HL-60/S4 (cell line): ENCODE measurements around the gene GSTK1.

Experiments
- in situ Hi-C: fragments of 300-500 bp; cut with MboI; formaldehyde crosslinking; loops from 2 replicates; pipeline ENCODE4 v1.14.3; 2022; ENCODE audit warnings: low sequenced_read_pairs

Gene GSTK1

DNA sequence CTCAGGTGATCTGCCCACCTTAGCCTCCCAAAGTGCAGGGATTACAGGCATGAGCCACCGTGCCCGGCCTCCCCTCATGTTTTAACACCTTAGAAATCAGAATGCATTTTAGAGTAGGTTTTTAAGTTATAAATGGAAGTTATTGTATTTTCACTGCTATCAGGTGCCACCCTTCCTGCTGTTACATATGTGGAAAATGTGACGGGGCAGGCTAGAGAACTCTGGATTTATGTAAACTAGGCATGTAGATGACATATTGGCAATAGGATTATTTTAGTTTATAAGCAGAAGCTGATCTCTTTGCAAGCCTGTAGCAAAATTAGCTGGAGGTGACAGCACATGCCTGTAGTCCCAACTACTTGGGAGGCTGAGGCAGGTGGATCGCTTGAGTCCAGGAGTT, 27.1 kb downstream of the GSTK1 start:
- in situ Hi-C loops, result no loop called here

DNA sequence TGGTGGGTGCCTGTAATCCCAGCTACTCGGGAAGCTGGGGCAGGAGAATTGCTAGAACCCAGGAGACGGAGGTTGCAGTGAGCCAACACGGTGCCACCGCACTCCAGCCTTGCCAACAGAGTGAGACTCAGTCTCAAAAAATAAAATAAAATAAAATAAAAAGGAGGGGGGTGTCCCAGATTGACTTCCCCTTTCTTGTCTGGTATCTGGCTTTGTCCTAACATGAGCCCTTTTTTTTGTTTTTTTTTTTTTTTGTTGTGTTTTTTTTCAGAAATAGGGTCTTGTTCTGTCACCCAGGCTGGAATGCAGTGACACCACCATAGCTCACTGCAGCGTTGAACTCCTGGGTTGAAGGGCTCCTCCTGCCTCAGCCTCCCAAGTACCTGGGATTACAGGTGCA, 29.6 kb downstream of the GSTK1 start:
- in situ Hi-C loops, result no loop called here

DNA sequence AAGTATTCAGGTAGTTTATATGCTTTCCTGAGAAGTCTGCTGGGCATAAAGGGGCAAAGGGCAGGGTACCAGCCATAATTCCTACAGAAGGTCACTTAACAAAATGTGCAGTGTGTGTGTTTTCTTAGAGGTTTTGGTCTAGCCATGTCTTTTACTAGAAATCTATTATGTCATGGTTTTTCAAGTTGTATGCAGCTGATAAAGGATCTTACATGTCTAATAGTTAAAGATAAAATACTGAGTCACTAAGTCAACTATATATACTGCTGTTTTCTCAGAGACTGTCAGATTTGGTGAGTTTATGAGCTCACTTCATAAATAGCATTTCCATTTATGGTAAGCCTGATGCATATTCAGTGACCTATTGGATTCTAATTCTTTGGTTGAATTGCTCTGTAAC, 32.6 kb downstream of the GSTK1 start:
- in situ Hi-C loops, result no loop called here

DNA sequence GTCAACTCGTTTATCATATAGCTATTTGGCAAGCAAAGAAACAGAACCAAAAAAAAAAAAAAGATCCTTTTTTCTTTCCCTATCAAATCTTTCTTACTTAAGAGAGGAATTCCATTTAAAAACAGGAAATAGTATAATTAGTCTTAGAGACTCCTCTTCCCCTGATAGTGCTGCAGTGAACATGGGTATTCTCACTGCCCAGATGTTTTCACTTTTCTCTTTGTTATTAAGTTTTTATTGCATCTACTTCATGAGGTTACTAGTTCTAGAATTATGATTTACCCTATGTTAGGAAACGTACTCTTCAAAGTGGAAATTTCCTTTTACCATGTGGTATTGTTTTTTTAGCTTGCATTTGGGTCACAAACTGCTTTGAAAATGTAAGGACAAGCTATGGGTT, 33.4 kb downstream of the GSTK1 start:
- in situ Hi-C loops, result no loop called here

DNA sequence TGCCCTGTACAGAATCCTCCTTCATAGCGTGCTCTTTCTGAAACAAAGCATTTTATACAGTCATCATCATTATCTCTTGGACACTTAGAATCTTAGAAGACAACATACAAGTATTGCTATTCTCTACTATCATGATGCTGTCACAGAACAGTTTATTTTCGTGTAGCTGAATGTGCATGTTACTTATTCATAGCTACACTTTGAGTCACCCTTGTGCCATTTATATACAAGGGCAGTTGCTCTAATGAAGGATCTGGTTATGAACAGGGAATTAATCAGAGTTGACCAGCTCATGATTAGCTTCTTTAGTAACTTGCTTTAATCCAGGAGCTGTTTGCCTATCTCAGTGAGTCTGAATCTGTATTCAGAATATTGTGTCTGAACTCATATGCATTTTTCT, 36.1 kb downstream of the GSTK1 start:
- in situ Hi-C loops, result no loop called here

DNA sequence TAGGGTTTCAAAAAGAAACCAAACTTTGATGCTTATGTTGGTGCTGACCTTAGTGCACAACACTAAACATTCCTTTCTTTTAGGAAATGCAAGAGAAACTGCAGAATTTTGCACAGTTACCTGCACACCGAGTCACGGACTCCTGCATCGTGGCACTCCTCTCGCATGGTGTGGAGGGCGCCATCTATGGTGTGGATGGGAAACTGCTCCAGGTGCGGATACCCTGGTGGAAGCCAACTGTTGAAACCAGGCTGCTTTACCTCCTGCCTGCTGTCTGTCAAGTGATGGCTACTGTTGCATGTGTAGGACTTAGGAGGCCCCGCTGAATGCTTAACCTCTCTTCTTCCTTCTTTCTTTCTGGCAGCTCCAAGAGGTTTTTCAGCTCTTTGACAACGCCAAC, 36.6 kb downstream of the GSTK1 start:
- in situ Hi-C loops, result no loop called here

DNA sequence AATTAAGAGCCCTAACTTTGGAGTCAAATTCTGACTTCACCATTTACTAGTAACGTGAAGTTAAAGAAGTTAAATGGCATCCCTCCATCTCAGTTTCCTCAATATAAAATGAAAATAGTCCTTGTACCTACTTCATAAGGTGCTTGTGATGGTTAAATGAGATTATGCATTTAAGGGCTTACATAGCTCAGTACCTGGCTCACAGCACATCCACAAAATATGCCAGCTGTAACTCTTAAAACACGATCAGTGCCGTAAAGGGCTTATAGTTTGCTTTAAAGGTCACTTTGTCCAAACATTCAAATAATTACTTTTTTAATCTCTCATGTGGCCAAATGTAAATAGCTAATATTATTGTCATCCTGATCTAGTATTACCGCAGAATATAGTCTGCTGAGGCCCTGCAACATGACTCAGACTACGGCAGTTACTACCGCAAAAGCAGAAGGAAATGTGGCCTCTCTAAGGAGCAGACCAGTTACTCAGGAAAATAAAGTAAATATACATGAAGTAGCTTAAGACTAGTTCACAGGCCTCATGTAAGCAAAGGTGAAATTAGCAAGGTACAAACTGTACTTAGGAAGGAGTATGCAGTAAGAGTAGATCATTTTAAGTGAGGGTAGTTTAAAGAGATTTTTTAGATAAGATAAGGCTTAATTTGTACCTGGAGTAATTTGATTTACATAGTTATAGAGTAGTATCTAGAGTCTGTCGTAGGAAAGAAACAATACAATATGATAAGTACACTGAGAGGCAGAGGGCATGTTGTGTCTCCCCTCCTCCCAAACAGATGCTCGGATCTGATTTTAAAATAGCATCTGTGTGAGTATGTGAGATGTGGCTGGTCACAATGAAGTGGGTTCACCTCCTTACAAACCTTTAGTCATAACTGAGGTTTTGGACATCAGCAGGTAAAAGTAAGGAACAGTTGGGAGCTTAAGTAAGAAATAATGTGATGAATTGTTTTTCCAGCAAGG, 38.0 kb downstream of the GSTK1 start:
- in situ Hi-C loops, result no loop called here

DNA sequence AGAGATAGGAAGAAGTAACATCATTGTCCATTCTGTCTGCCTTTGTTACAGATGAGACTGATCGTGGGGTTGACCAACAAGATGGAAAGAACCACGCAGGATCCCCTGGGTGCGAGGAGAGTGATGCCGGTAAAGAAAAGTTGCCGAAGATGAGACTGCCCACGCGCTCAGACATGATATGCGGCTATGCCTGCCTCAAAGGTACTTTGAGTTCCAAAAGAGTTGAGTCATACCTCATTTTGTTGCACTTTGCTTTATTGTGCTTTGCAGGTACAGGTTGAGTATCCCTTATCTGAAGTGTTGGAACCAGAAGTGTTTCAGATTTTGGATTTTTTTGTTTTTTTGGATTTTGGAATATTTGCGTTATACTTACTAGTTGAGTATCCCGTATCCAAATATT, 40.5 kb downstream of the GSTK1 start:
- in situ Hi-C loops, result no loop called here

DNA sequence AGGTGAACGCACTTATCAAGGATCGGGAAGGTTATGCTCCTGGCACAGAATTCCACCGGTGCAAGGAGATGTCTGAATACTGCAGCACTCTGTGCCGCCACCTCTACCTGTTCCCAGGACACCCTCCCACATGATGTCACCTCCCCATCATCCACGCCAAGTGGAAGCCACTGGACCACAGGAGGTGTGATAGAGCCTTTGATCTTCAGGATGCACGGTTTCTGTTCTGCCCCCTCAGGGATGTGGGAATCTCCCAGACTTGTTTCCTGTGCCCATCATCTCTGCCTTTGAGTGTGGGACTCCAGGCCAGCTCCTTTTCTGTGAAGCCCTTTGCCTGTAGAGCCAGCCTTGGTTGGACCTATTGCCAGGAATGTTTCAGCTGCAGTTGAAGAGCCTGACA, 41.7 kb downstream of the GSTK1 start:
- in situ Hi-C loops, result no loop called here

DNA sequence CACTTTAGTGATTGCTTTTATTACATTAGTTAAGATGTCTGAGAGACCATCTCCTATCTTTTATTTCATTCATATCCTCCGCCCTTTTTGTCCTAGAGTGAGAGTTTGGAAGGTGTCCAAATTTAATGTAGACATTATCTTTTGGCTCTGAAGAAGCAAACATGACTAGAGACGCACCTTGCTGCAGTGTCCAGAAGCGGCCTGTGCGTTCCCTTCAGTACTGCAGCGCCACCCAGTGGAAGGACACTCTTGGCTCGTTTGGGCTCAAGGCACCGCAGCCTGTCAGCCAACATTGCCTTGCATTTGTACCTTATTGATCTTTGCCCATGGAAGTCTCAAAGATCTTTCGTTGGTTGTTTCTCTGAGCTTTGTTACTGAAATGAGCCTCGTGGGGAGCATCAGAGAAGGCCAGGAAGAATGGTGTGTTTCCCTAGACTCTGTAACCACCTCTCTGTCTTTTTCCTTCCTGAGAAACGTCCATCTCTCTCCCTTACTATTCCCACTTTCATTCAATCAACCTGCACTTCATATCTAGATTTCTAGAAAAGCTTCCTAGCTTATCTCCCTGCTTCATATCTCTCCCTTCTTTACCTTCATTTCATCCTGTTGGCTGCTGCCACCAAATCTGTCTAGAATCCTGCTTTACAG, 42.3 kb downstream of the GSTK1 start:
- in situ Hi-C loops, result no loop called here

DNA sequence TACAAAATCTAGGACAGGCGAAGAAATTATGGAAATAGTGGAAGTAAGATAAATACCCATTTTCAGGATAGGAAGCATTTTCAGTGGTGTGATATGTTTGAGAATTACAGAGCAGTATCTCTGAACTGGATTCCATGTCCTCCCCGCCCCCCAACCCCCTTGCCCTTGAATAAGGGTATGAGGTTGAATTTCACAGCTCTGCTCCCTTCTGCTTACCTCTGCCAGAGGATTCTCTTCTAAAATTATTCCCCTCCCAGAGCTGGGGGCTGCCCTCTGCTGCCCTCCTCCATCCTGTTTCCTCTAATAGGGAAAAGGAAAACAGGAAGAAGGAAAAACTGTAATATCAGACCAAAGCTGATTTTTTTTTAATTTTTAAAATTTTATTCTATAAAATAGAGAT, 45.4 kb downstream of the GSTK1 start:
- in situ Hi-C loops, result no loop called here

DNA sequence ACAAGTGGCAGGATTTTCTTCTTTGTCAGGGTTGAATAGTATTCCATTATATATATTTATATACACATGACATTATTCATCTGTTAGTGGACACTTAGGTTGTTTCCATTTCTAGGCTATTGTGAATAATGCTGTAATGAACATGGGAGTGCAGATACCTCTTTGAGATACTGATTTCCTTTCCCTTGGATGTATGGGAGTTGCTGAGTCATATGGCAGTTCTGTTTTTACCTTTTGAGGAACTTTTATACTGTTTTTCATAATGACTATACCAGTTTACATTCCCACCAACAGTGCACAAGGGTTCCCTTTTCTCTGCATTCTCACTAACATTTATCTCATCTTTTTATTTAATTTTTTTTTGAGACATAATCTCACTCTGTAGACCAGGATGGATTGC, 50.9 kb downstream of the GSTK1 start:
- in situ Hi-C loops, result no loop called here

DNA sequence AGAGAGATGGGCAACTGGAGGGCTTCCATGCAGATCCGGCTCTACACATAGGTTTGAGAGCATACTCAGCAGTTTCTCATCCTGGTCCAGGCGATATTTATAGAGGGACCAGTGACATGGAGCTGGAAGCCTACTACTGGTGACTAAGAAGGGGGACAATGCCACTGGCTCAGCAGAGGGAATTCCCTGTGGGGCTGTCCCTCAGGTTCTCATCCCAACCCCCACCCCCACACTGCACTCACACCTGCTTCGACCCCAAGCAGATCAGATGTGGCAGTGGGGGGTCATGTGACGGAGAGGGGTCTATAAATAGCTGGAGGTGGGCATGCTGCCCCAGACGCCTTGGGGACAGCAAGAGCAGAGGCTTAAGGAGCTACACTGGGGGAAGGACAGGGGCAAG, 52.5 kb downstream of the GSTK1 start, which contains the start of gene CLCN1:
TSS of gene CLCN1 (plus strand) at position 336 of the 400 bp plus-strand sequence. CDS start 102 bp downstream, outside the sequence.
- in situ Hi-C loops, result no loop called here

DNA sequence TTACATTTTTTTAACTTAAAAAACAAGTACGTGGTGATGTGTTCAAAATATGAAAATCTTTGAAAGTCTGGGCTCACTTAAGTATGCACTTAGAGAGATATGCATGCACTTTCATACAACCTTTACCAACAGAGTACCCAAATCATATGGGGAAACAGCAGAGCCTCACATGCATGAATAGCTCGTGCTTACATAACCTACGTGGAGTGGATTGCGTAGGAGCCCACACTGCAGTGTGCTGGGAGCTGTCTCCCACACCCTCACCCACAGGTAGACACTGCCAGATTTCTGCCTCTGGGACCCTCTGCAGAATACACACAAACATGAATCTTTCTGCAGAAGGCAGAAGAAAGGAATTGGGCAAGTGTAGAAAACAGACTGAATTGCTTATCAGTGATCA, 53.3 kb downstream of the GSTK1 start:
- in situ Hi-C loops, result no loop called here

DNA sequence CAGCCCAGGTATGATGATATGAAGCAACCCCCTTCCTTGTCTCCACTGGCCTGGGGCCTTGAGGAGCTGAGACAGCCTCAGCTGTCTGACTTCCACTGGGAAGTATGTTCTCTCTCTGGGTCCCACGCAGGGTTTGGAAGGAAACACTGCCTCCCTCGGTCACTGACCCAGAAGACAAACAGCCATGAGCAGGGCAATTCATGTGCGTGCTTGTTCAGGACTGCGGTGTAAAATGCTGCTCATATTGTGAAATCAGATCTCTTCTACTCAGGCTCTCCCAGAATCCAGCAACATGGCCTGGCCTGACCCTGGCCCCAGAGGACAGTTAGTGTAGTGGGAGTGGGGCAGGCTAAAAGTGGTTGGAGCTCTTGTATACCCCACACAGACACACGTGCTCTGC, 55.4 kb downstream of the GSTK1 start:
- in situ Hi-C loops, result no loop called here
